GM13976 (cell line): ENCODE results near the gene ZNF839.
"Not testable (repeated sequence)": the region's sequence is repeated elsewhere in the genome, so short reads cannot be mapped to it uniquely, and the experiment has no call there.

Experiments used
- DNase-seq: peaks from one replicate; pipeline ENCODE4 v3.0.0; 2012; ENCODE audit warnings: low spot score
- in situ Hi-C: fragments of 300-500 bp; cut with MboI; formaldehyde crosslinking; loops from one replicate; pipeline ENCODE4 v1.12.0; 2022; ENCODE audit warnings: low sequenced_read_pairs, mixed read lengths, inconsistent platforms; ENCODE audit not compliant: unreplicated experiment
- TF ChIP-seq, protein P1 (sequence below): IDR thresholded peaks from 2 replicates; pipeline ENCODE4 v1.5.1; 2012; ENCODE audit warnings: borderline replicate concordance, mild to moderate bottlenecking; ENCODE audit not compliant: insufficient read depth; ENCODE audit errors: extremely low read depth, missing control alignments, control extremely low read depth

ZNF839 gene

DNA sequence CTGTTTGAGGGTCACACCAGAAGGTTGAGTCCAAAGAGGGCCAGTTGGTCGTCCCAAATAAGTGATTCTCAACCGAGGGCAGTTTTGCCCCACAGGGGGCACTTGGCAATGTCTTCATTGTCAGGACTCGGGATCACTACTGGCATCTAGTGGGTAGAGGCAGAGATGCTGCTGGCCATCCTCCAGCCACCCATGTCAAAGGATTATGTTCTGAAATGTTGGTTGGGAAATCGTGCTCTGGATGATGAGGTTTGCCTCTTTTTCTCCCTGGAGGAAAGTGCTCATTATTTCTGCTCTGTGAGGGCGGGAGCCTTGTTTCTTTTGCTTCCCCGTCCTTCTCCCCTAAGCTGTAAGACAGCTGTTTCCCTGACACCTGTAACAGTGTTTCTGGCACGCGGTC is 3.6 kb downstream of the ZNF839 start:
- no peak for DNase-seq
- in situ Hi-C loops = no loop called here
- TF ChIP-seq, protein P1, sequence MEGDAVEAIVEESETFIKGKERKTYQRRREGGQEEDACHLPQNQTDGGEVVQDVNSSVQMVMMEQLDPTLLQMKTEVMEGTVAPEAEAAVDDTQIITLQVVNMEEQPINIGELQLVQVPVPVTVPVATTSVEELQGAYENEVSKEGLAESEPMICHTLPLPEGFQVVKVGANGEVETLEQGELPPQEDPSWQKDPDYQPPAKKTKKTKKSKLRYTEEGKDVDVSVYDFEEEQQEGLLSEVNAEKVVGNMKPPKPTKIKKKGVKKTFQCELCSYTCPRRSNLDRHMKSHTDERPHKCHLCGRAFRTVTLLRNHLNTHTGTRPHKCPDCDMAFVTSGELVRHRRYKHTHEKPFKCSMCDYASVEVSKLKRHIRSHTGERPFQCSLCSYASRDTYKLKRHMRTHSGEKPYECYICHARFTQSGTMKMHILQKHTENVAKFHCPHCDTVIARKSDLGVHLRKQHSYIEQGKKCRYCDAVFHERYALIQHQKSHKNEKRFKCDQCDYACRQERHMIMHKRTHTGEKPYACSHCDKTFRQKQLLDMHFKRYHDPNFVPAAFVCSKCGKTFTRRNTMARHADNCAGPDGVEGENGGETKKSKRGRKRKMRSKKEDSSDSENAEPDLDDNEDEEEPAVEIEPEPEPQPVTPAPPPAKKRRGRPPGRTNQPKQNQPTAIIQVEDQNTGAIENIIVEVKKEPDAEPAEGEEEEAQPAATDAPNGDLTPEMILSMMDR = peak; percentile 41

DNA sequence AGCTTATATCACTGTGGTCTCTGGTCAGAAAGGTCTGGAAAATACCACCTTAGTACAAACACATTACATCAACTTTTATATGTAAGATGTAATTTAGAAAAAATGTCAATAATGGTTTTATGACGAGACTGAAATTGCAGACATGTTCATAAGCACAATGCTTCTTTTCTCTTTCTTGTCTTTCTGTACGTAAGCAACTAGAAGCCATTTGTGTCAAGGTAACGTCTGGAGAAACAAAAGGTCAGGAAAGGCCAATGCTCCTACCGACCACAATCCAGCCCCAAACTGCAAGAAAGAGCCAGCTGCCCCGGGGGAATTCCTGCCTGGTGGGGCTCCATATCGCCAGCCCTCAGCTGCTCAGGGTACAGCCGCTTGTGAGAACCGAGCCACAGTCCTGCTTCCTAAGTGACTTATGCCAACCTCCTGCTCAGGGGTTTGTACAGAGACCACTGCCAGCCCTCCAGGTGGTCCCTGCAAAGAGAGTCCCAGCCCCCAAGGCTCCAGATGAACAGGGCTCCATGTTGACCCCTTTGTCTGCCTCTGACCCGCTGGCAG is 6.3 kb downstream of the ZNF839 start:
- TF ChIP-seq, protein P1 = no peak
- in situ Hi-C loops = no loop called here
- no peak for DNase-seq

- TF ChIP-seq, protein P1 = no peak
- no peak for DNase-seq
- in situ Hi-C loops = no loop called here
Measured at GRCh38 chr14:102326583-102326982, 7.0 kb downstream of the ZNF839 start.

DNA sequence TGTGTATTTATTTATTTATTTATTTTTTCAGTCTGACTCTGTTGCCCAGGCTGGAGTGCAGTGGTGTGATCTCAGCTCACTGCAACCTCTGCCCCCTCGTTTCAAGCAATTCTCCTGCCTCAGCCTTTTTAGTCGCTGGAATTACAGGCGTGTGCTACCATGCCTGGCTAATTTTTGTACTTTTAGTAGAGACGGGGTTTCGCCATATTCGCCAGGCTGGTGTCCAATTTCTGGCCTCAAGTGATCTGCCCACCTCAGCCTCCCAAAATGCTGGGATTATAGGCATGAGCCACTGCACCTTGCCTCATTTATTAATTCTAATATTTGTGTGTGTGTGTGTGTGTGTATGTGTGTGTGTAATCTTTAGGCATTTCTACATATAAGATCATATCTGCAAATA is 9.8 kb downstream of the ZNF839 start:
- DNase-seq, in situ Hi-C loops: not testable (repeated sequence)

- DNase-seq = no peak
- TF ChIP-seq, protein P1 = no peak
- in situ Hi-C loops = no loop called here
Measured at GRCh38 chr14:102330806-102331205, 11.3 kb downstream of the ZNF839 start.

DNA sequence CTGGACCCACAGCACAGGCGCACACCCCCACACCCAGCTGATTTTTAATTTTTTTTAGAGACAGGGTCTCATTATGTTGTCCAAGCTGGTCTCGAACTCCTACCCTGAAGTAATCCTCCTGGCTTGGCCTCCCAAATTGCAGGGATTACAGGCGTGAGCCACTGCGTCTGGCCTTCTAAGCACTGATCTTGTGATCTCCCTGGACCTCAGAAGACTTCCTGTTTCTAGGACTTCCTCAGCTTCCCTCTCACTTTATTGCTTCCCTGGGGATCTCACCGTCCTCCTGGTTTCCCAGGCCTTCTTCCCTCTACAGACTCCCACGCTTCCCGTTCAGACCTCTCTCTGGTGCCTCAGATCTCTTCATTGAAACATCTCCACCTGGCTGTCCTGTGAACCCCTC is 13.8 kb downstream of the ZNF839 start:
- TF ChIP-seq, protein P1 = no peak
- DNase-seq = no peak
- in situ Hi-C loops = no loop called here

- DNase-seq = no peak
- in situ Hi-C loops = no loop called here
- TF ChIP-seq, protein P1 = no peak
Measured at GRCh38 chr14:102333795-102334705, 14.5 kb downstream of the ZNF839 start.
